SK-N-SH treated with all-trans-retinoic acid at 6 μM for 48 hours (cell line): ENCODE results near the gene CLHC1.

Experiments used
- ATAC-seq: fragments of 200-7000 bp; cut with Tn5 transposase; 3 replicates; pipeline ENCODE4 v1.9.1; 2020; ENCODE audit warnings: mild to moderate bottlenecking, moderate library complexity
- ARNTL ChIP-seq: fragments of 450-650 bp; formaldehyde crosslinking; IDR thresholded peaks from 2 replicates; pipeline ENCODE4 v1.5.0; 2020; ENCODE audit warnings: low read depth, mild to moderate bottlenecking, moderate library complexity, borderline replicate concordance
- BACH2 ChIP-seq: fragments of 250-450 bp; sonication (Bioruptor Pico); IDR thresholded peaks from 2 replicates; pipeline ENCODE4 v1.9.0; 2021; ENCODE audit warnings: mild to moderate bottlenecking, borderline replicate concordance
- CSDC2 ChIP-seq: fragments of 250-450 bp; sonication (Bioruptor Pico); IDR thresholded peaks from 2 replicates; pipeline ENCODE4 v1.5.0; 2020; ENCODE audit warnings: mild to moderate bottlenecking, moderate library complexity
- ESRRG ChIP-seq: fragments of 250-450 bp; sonication (Bioruptor Pico); IDR thresholded peaks from 2 replicates; pipeline ENCODE4 v1.6.1; 2021; ENCODE audit warnings: mild to moderate bottlenecking
- GLIS3 ChIP-seq: fragments of 250-450 bp; sonication (Bioruptor Pico); IDR thresholded peaks from 2 replicates; pipeline ENCODE4 v1.5.0; 2020; ENCODE audit warnings: mild to moderate bottlenecking, moderate library complexity
- ISL1 ChIP-seq: fragments of 250-450 bp; sonication (Bioruptor Pico); IDR thresholded peaks from 2 replicates; pipeline ENCODE4 v2.1.2; 2022; ENCODE audit warnings: mild to moderate bottlenecking, moderate library complexity
- OSR1 ChIP-seq: fragments of 250-450 bp; sonication (Bioruptor Pico); IDR thresholded peaks from 2 replicates; pipeline ENCODE4 v1.8.0; 2022; ENCODE audit warnings: moderate library complexity, mild to moderate bottlenecking, inconsistent platforms
- PATZ1 ChIP-seq: fragments of 250-450 bp; sonication (Bioruptor Pico); IDR thresholded peaks from 2 replicates; pipeline ENCODE4 v1.8.0; 2020; ENCODE audit warnings: mild to moderate bottlenecking, moderate library complexity, borderline replicate concordance
- PPARA ChIP-seq: fragments of 250-450 bp; sonication (Bioruptor Pico); IDR thresholded peaks from 2 replicates; pipeline ENCODE4 v1.5.0; 2020; ENCODE audit warnings: mild to moderate bottlenecking, borderline replicate concordance
- RARB ChIP-seq: fragments of 250-450 bp; sonication (Bioruptor Pico); IDR thresholded peaks from 2 replicates; pipeline ENCODE4 v1.8.0; 2021; ENCODE audit warnings: mild to moderate bottlenecking, moderate library complexity
- TCF4 ChIP-seq: fragments of 250-450 bp; sonication (Bioruptor Pico); IDR thresholded peaks from 2 replicates; pipeline ENCODE4 v1.8.0; 2021; ENCODE audit warnings: mild to moderate bottlenecking, moderate library complexity, borderline replicate concordance
- TOX ChIP-seq: fragments of 250-450 bp; sonication (Bioruptor Pico); IDR thresholded peaks from 2 replicates; pipeline ENCODE4 v1.8.0; 2021; ENCODE audit warnings: mild to moderate bottlenecking, moderate library complexity, borderline replicate concordance
- ZC3H10 ChIP-seq: fragments of 250-450 bp; sonication (Bioruptor Pico); IDR thresholded peaks from 2 replicates; pipeline ENCODE4 v1.5.1; 2021; ENCODE audit warnings: mild to moderate bottlenecking, moderate library complexity
- ZFP3 ChIP-seq: fragments of 250-450 bp; sonication (Bioruptor Pico); IDR thresholded peaks from 2 replicates; pipeline ENCODE4 v1.5.0; 2020; ENCODE audit warnings: mild to moderate bottlenecking, moderate library complexity
- ZFP30 ChIP-seq: fragments of 450-650 bp; formaldehyde crosslinking; IDR thresholded peaks from 2 replicates; pipeline ENCODE4 v1.5.0; 2022; ENCODE audit warnings: mild to moderate bottlenecking, moderate library complexity
- ZNF565 ChIP-seq: fragments of 450-650 bp; formaldehyde crosslinking; conservative IDR thresholded peaks from 2 replicates; pipeline ENCODE4 v1.5.0; 2020; ENCODE audit warnings: low read depth, mild to moderate bottlenecking, moderate library complexity
- ZNF70 ChIP-seq: fragments of 450-650 bp; formaldehyde crosslinking; IDR thresholded peaks from 2 replicates; pipeline ENCODE4 v1.5.0; 2020; ENCODE audit warnings: mild to moderate bottlenecking, moderate library complexity
- ZNF8 ChIP-seq: fragments of 450-650 bp; formaldehyde crosslinking; IDR thresholded peaks from 2 replicates; pipeline ENCODE4 v1.5.0; 2020; ENCODE audit warnings: mild to moderate bottlenecking, moderate library complexity
- TF ChIP-seq, protein P1 (sequence below): fragments of 250-450 bp; sonication (Bioruptor Pico); IDR thresholded peaks from 2 replicates; pipeline ENCODE4 v1.5.1; 2021; ENCODE audit warnings: mild to moderate bottlenecking, moderate library complexity
- TF ChIP-seq, protein P2 (sequence below): fragments of 250-450 bp; sonication (Bioruptor Pico); IDR thresholded peaks from 2 replicates; pipeline ENCODE4 v1.5.1; 2020; ENCODE audit warnings: low read depth, mild to moderate bottlenecking, moderate library complexity

Gene CLHC1

DNA sequence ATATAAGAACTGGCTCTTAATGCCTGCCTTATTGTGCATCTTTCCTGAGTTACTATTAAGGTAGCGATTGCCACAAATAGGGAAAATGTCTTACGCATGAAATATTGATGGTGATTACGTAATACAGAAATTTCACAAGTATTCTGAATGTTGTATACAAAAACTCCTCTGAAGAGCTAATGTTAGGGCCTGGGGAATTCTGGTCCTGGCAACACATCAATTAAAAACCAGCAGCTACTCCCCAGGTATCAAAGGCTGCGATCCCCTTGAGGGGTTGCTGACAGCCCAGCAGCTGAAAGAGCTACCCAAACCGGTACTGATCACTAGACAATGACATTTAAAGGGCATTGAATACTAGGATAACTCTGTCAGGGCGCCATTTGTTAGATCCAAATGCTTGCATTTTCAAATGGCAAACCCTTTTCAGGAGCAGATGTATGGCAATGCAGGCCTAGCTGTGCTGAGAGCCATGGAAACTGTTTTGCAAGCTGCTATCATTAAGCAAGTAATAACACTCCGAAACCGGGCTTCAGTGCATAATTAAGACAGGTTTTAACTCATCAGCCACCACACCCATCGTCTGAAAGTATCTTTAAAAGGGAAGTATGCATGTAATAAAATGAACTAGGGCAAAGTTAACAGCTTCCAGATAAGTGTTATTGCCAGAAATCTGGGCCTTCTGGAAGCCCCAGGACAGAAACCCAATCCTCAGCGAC is 78.4 kb downstream of the CLHC1 start (continued):
- TF ChIP-seq, protein P1, sequence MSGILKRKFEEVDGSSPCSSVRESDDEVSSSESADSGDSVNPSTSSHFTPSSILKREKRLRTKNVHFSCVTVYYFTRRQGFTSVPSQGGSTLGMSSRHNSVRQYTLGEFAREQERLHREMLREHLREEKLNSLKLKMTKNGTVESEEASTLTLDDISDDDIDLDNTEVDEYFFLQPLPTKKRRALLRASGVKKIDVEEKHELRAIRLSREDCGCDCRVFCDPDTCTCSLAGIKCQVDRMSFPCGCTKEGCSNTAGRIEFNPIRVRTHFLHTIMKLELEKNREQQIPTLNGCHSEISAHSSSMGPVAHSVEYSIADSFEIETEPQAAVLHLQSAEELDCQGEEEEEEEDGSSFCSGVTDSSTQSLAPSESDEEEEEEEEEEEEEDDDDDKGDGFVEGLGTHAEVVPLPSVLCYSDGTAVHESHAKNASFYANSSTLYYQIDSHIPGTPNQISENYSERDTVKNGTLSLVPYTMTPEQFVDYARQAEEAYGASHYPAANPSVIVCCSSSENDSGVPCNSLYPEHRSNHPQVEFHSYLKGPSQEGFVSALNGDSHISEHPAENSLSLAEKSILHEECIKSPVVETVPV (CRISPR knock-in tag): no peak
- no peak for TF ChIP-seq ZNF565 (CRISPR knock-in tag)
- TF ChIP-seq PPARA (CRISPR knock-in tag): no peak
- TF ChIP-seq BACH2: no peak
- no peak for TF ChIP-seq ZNF70
- no peak for TF ChIP-seq ZC3H10
- no peak for TF ChIP-seq RARB (CRISPR knock-in tag)
- TF ChIP-seq OSR1 (CRISPR knock-in tag): no peak
- no peak for TF ChIP-seq ESRRG
- no peak for TF ChIP-seq TCF4 (CRISPR knock-in tag)

DNA sequence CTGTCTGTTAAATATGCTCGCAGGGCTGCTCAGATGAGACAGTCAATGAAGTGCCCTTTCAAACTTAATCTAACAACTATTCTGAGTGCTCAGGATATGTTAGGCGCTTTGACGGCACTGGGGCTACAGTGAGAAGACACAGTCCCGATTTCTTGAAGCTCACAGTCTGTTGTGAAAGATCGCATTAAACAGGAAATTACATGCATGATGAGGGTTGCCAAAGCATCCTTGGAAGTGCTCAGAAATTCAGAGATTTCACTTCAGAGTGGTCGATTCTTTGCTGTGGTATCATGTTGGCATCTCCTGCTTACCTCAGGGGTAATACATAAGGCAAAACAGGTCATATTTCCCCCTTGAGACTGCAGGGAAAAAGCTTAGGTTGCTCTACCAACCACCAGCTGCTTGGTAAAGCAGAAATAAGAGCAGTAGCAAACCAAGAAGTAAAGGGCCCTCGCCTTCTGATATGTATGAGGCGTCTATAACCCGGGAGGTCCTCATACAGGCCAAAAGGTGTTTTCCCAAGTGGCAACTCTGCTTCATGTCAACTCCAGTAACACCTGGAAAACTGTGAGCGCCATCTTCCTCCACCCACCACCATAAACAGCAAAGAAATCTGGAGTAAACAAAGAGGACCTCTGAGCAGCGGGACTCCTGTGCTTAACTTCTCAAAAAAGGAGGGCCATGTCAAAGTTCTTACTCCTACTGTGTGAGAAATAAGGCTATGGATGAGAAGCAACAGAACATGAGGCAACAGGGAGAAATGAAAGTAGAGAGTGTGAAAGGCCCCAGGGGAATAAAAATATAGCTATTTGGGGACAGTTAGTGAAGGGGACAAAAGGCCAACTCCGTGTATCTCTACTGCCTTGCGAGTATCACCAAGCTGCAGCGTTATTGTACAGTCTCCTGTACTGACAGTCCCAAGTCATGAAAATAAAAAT is 79.3 kb downstream of the CLHC1 start:
- no peak for ATAC-seq
- TF ChIP-seq ZFP30: no peak
- no peak for TF ChIP-seq PATZ1
- no peak for TF ChIP-seq ZNF565 (CRISPR knock-in tag)
- TF ChIP-seq, protein P2, sequence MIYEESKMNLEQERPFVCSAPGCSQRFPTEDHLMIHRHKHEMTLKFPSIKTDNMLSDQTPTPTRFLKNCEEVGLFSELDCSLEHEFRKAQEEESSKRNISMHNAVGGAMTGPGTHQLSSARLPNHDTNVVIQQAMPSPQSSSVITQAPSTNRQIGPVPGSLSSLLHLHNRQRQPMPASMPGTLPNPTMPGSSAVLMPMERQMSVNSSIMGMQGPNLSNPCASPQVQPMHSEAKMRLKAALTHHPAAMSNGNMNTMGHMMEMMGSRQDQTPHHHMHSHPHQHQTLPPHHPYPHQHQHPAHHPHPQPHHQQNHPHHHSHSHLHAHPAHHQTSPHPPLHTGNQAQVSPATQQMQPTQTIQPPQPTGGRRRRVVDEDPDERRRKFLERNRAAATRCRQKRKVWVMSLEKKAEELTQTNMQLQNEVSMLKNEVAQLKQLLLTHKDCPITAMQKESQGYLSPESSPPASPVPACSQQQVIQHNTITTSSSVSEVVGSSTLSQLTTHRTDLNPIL: no peak
- no peak for TF ChIP-seq TOX (CRISPR knock-in tag)
- TF ChIP-seq BACH2: no peak
- TF ChIP-seq, all 23 proteins: peak for 0

DNA sequence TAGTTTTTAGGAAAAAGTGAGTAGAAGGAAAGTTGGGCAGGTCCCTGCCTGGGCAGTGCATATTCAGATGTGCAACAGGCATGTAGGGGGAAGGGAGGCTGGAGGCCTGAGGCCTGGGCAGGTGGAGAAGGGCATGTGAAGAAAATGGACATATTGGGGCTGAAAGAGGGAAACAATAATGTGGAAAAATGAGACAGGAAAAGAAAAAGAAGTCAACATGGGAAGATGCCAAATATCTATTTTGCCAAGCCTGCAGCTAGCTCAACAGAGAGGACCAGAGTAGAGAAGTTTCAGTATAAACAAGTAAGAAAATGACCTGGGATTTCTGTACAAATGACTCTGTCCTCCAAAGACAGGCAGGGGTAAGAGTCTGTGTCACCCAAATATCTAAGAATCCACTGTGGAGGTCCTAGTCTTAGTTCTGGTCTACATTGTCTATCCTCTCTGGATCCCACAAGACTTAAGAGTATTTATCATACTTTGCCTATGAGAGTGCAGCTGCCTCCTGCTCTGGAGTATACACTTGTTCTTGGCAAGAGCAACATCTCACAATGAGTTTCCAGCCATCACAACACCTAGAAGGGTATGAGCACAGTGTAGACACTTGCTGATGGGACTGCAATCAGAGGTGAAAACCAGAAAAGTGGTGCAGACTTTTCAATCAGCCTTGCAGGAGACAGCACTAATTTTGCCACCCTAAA is 80.2 kb downstream of the CLHC1 start:
- no peak for ATAC-seq
- TF ChIP-seq CSDC2 (CRISPR knock-in tag): no peak
- no peak for TF ChIP-seq RARB (CRISPR knock-in tag)

- TF ChIP-seq ZNF8 (CRISPR knock-in tag): no peak
- TF ChIP-seq ZNF70: no peak
- TF ChIP-seq CSDC2 (CRISPR knock-in tag): no peak
- TF ChIP-seq ZFP3: no peak
- TF ChIP-seq PPARA (CRISPR knock-in tag): no peak
- no peak for TF ChIP-seq ISL1 (CRISPR knock-in tag)
- ATAC-seq: no peak
Measured at GRCh38 chr2:55150834-55151233, 81.3 kb downstream of the CLHC1 start.

GRCh38 chr2:55148269-55148668 is 83.8 kb downstream of the CLHC1 start:
- no peak for TF ChIP-seq ARNTL (CRISPR knock-in tag)
- no peak for TF ChIP-seq BACH2
- TF ChIP-seq GLIS3 (CRISPR knock-in tag): no peak
- no peak for TF ChIP-seq ZC3H10
- 0 out of 2 replicates have a peak, but pooled peaks have one; percentile 8 for TF ChIP-seq TOX (CRISPR knock-in tag)
- TF ChIP-seq, protein P2: no peak
- TF ChIP-seq CSDC2 (CRISPR knock-in tag): no peak
- peak; percentile 36; the same call in 1 of the 2 replicates for TF ChIP-seq ISL1 (CRISPR knock-in tag)
- peak; percentile 92 for ATAC-seq
